HG03066 (cell line): ENCODE results near the gene STK32A.

Source experiments
- ATAC-seq: cut with Tn5 transposase; IDR thresholded peaks from one replicate; pipeline ENCODE4 v1.9.1; 2021; ENCODE audit warnings: low read depth; ENCODE audit not compliant: unreplicated experiment

STK32A gene

GRCh38 chr5:147388184-147389108, 153.6 kb downstream of the STK32A start:
- no peak for ATAC-seq

GRCh38 chr5:147390654-147391225, 155.9 kb downstream of the STK32A start:
- ATAC-seq: no peak

GRCh38 chr5:147391781-147392180, 157.0 kb downstream of the STK32A start:
- peak; percentile 83 for ATAC-seq

GRCh38 chr5:147393874-147394672, 159.2 kb downstream of the STK32A start:
- ATAC-seq: no peak

- no peak for ATAC-seq
Measured at GRCh38 chr5:147396070-147396823, 161.4 kb downstream of the STK32A start.

- no peak for ATAC-seq
Measured at GRCh38 chr5:147397616-147398015, 162.8 kb downstream of the STK32A start.

- no peak for ATAC-seq
Measured at GRCh38 chr5:147398860-147399259, 164.0 kb downstream of the STK32A start.

- ATAC-seq: no peak
Measured at GRCh38 chr5:147400126-147400809, 165.4 kb downstream of the STK32A start.

- no peak for ATAC-seq
Measured at GRCh38 chr5:147400881-147401280, 166.1 kb downstream of the STK32A start.

- ATAC-seq: peak; percentile 94
Measured at GRCh38 chr5:147403651-147404640, 169.1 kb downstream of the STK32A start.

- peak; percentile 19 for ATAC-seq
Measured at GRCh38 chr5:147404706-147405105, 169.9 kb downstream of the STK32A start.

- no peak for ATAC-seq
Measured at GRCh38 chr5:147406636-147407035, 171.8 kb downstream of the STK32A start.

GRCh38 chr5:147407094-147407681, 172.4 kb downstream of the STK32A start:
- no peak for ATAC-seq

- ATAC-seq: no peak
Measured at GRCh38 chr5:147408980-147409379, 174.2 kb downstream of the STK32A start.

GRCh38 chr5:147410496-147411358, 175.9 kb downstream of the STK32A start:
- no peak for ATAC-seq

GRCh38 chr5:147411359-147412319, 176.8 kb downstream of the STK32A start:
- ATAC-seq: no peak
